Activated CD4-positive, alpha-beta T cell treated with anti-CD3 and anti-CD28 coated beads, Interleukin-2, amount 50 U/mL, for 16 hours (primary cell): ENCODE measurements around the gene MB21D2.
"Not testable (repeated sequence)": the region's sequence is repeated elsewhere in the genome, so short reads cannot be mapped to it uniquely, and the experiment has no call there.

Source experiments
- DNase-seq: peaks from one replicate; pipeline ENCODE4 v3.0.0-alpha.2; 2020

The MB21D2 gene

GRCh38 chr3:192917404-192918274 is at the start of gene MB21D2:
TSS of gene MB21D2 (minus strand) at chr3:192917856. CDS start at chr3:192917840, 16 bp downstream.
- DNase-seq = peak; percentile 76

- not testable (repeated sequence) for DNase-seq
These were observed 47.5 kb upstream of the MB21D2 start for GRCh38 chr3:192964959-192965719.

- no peak for DNase-seq
These were observed 42.1 kb upstream of the MB21D2 start for GRCh38 chr3:192959773-192960172.

- DNase-seq = peak; percentile 49
These were observed 40.7 kb upstream of the MB21D2 start for GRCh38 chr3:192958219-192958872.

- DNase-seq = peak; percentile 73
These were observed 39.9 kb upstream of the MB21D2 start for GRCh38 chr3:192957441-192958021.

- no peak for DNase-seq
These were observed 36.3 kb upstream of the MB21D2 start for GRCh38 chr3:192953926-192954325.

- no peak for DNase-seq
These were observed 29.8 kb upstream of the MB21D2 start for GRCh38 chr3:192947421-192947820.

- DNase-seq = no peak
These were observed 25.7 kb upstream of the MB21D2 start for GRCh38 chr3:192943393-192943792.

GRCh38 chr3:192942625-192943024 is 25.0 kb upstream of the MB21D2 start:
- DNase-seq = no peak

- no peak for DNase-seq
These were observed 22.5 kb upstream of the MB21D2 start for GRCh38 chr3:192940129-192940528.

- no peak for DNase-seq
These were observed 17.8 kb upstream of the MB21D2 start for GRCh38 chr3:192935441-192935840.

GRCh38 chr3:192933779-192934460 is 16.3 kb upstream of the MB21D2 start:
- DNase-seq = peak; percentile 43

GRCh38 chr3:192933259-192933658 is 15.6 kb upstream of the MB21D2 start:
- DNase-seq = no peak

- DNase-seq = no peak
These were observed 14.2 kb upstream of the MB21D2 start for GRCh38 chr3:192931825-192932224.

- no peak for DNase-seq
These were observed 12.9 kb upstream of the MB21D2 start for GRCh38 chr3:192930577-192930976.

- DNase-seq = no peak
These were observed 12.3 kb upstream of the MB21D2 start for GRCh38 chr3:192929755-192930547.

- DNase-seq = no peak
These were observed 11.5 kb upstream of the MB21D2 start for GRCh38 chr3:192929146-192929545.

GRCh38 chr3:192928720-192929119 is 11.1 kb upstream of the MB21D2 start:
- DNase-seq = no peak

- DNase-seq = no peak
These were observed 10.4 kb upstream of the MB21D2 start for GRCh38 chr3:192928016-192928415.

GRCh38 chr3:192927016-192927415 is 9.4 kb upstream of the MB21D2 start:
- no peak for DNase-seq

- no peak for DNase-seq
These were observed 6.1 kb upstream of the MB21D2 start for GRCh38 chr3:192923731-192924130.

- DNase-seq = no peak
These were observed 4.1 kb upstream of the MB21D2 start for GRCh38 chr3:192921793-192922192.
